Subcutaneous adipose tissue (tissue), 4 donors: Measurements from ENCODE around the gene TTPAL. TPM values are rescaled to one million over a fixed set of nuclear protein-coding genes. Genes with fewer than 3 reads are reported as not detected.

Experiments
- total RNA-seq, 4 donors: library from RNA; depleted of rRNA; stranded (reverse); fragments of >200 nt; gene quantifications; one replicate each; pipeline ENCODE4 v1.1.0, GENCODE V29; 2016
- TF ChIP-seq, protein P1 (sequence below): fragments of 450-650 bp; IDR thresholded peaks from one replicate; pipeline ENCODE4 v1.5.1; 2016; ENCODE audit warnings: low read depth, mild to moderate bottlenecking, control low read depth, antibody characterized with exemption, moderate library complexity

TTPAL gene, protein sequence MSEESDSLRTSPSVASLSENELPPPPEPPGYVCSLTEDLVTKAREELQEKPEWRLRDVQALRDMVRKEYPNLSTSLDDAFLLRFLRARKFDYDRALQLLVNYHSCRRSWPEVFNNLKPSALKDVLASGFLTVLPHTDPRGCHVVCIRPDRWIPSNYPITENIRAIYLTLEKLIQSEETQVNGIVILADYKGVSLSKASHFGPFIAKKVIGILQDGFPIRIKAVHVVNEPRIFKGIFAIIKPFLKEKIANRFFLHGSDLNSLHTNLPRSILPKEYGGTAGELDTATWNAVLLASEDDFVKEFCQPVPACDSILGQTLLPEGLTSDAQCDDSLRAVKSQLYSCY
- total RNA-seq, result 10 to 100 TPM; 19.2 to 28.0 (median 23.1) TPM

- TF ChIP-seq, protein P1, sequence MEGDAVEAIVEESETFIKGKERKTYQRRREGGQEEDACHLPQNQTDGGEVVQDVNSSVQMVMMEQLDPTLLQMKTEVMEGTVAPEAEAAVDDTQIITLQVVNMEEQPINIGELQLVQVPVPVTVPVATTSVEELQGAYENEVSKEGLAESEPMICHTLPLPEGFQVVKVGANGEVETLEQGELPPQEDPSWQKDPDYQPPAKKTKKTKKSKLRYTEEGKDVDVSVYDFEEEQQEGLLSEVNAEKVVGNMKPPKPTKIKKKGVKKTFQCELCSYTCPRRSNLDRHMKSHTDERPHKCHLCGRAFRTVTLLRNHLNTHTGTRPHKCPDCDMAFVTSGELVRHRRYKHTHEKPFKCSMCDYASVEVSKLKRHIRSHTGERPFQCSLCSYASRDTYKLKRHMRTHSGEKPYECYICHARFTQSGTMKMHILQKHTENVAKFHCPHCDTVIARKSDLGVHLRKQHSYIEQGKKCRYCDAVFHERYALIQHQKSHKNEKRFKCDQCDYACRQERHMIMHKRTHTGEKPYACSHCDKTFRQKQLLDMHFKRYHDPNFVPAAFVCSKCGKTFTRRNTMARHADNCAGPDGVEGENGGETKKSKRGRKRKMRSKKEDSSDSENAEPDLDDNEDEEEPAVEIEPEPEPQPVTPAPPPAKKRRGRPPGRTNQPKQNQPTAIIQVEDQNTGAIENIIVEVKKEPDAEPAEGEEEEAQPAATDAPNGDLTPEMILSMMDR, result no peak
These were observed at the start of gene TTPAL for GRCh38 chr20:44475694-44476560. Gene TTPAL, plus strand, starts transcription at chr20:44475874. Its CDS starts 4,126 bp downstream, at chr20:44480000.

DNA sequence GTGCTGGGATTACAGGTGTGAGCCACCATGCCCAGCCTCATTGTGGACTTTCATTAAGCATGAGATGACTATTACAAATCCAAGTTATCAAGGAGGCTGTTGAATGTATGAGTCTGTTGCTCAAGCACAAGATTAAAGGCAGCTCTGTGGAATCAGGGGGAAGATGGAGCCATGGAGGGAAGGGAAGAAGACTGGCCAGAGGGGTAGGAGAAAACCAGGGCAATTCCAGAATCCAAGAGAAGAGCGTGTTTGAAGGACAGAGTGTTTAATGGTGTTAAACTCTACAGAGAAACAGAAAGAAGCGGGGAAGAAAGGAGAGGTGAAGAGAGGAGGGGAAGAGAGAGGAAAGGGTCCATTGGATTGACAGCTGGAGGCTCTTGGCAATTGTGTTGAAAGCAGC, 49.8 kb upstream of the TTPAL start:
- TF ChIP-seq, protein P1, result no peak

DNA sequence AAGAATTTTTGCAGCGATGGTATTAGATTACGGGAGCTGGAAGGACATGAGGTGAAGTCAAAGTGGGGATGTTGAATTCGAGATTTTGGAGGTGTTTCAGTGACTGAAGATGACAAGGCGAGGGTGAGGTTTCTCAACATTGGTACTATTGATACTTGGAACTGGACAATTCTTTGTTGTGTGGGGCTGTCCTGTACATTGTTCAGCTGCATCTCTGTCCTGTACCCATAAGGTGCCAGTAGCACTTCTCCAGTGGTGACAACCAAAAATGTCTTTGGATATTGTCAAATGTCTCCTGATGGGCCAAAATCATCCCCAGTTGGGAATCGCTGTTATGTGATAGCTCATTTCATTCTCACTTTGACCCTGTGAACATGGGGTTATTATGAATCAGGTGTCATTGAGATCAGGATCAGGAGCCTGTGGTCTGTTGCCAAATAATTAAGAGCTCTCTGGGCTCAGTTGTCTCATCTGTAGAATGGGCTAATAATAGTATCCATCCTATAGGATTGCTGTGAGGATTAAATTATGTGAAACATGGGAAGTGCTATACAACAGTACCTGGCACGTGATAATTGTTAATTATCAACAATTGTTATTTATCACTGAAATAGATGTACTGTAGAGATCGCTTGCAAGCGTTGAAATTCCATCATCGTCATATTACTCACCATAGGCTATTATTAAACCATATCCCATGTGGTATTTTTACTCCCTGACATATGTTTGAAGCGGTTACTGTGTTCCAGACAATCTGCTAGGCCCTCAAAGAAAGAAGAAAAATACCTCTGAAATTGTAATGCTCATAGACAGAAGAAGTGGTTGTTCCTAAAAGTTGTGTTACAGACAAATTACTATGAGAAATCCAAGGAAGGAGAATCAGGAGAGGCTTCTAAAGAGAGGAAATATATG, 48.5 kb upstream of the TTPAL start:
- TF ChIP-seq, protein P1, result no peak

GRCh38 chr20:44427804-44428173, 47.9 kb upstream of the TTPAL start:
- TF ChIP-seq, protein P1, result no peak

GRCh38 chr20:44428174-44429016, 47.3 kb upstream of the TTPAL start:
- TF ChIP-seq, protein P1, result no peak

DNA sequence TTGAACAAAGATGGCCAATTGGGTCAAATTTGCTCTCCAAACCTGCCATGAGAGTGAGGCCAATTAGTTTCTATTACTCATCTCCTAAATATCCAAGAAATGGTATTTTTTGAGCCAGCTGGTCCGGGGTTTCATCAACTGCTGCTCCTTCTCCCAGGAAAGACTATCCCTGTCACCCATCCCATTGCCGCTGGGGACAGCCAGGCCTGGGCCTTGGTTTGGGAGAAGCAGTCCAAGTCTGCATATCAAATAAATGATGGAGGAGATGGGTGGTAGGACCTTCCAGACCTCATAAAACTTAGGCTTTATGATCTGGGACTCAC, 46.7 kb upstream of the TTPAL start:
- TF ChIP-seq, protein P1, result no peak
